ENCODE measurements around the gene CACNA1B. TPM values are rescaled to one million over a fixed set of nuclear protein-coding genes. Genes with fewer than 3 reads are reported as not detected.

Gene CACNA1B
- total and polyA plus RNA-seq, 2 of the 13 experiments (the other 11 are each of a cell fraction or from before 2014, with no cell fraction given): under 0.01 to 0.04 TPM

GRCh38 chr9:138020795-138021182 lies 143.2 kb downstream of the CACNA1B start (continued):
- TF ChIP-seq, protein P1, sequence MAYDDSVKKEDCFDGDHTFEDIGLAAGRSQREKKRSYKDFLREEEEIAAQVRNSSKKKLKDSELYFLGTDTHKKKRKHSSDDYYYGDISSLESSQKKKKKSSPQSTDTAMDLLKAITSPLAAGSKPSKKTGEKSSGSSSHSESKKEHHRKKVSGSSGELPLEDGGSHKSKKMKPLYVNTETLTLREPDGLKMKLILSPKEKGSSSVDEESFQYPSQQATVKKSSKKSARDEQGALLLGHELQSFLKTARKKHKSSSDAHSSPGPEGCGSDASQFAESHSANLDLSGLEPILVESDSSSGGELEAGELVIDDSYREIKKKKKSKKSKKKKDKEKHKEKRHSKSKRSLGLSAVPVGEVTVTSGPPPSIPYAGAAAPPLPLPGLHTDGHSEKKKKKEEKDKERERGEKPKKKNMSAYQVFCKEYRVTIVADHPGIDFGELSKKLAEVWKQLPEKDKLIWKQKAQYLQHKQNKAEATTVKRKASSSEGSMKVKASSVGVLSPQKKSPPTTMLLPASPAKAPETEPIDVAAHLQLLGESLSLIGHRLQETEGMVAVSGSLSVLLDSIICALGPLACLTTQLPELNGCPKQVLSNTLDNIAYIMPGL (CRISPR knock-in tag; IDR thresholded peaks at IDR 0.05; ENCODE audit: borderline replicate concordance in 1 of 2, low read depth in 1 of 2): no peak
- TF ChIP-seq, protein P2, sequence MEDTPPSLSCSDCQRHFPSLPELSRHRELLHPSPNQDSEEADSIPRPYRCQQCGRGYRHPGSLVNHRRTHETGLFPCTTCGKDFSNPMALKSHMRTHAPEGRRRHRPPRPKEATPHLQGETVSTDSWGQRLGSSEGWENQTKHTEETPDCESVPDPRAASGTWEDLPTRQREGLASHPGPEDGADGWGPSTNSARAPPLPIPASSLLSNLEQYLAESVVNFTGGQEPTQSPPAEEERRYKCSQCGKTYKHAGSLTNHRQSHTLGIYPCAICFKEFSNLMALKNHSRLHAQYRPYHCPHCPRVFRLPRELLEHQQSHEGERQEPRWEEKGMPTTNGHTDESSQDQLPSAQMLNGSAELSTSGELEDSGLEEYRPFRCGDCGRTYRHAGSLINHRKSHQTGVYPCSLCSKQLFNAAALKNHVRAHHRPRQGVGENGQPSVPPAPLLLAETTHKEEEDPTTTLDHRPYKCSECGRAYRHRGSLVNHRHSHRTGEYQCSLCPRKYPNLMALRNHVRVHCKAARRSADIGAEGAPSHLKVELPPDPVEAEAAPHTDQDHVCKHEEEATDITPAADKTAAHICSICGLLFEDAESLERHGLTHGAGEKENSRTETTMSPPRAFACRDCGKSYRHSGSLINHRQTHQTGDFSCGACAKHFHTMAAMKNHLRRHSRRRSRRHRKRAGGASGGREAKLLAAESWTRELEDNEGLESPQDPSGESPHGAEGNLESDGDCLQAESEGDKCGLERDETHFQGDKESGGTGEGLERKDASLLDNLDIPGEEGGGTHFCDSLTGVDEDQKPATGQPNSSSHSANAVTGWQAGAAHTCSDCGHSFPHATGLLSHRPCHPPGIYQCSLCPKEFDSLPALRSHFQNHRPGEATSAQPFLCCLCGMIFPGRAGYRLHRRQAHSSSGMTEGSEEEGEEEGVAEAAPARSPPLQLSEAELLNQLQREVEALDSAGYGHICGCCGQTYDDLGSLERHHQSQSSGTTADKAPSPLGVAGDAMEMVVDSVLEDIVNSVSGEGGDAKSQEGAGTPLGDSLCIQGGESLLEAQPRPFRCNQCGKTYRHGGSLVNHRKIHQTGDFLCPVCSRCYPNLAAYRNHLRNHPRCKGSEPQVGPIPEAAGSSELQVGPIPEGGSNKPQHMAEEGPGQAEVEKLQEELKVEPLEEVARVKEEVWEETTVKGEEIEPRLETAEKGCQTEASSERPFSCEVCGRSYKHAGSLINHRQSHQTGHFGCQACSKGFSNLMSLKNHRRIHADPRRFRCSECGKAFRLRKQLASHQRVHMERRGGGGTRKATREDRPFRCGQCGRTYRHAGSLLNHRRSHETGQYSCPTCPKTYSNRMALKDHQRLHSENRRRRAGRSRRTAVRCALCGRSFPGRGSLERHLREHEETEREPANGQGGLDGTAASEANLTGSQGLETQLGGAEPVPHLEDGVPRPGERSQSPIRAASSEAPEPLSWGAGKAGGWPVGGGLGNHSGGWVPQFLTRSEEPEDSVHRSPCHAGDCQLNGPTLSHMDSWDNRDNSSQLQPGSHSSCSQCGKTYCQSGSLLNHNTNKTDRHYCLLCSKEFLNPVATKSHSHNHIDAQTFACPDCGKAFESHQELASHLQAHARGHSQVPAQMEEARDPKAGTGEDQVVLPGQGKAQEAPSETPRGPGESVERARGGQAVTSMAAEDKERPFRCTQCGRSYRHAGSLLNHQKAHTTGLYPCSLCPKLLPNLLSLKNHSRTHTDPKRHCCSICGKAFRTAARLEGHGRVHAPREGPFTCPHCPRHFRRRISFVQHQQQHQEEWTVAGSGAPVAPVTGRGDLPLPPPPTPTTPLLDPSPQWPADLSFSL (CRISPR knock-in tag; IDR thresholded peaks at IDR 0.05): no peak
- no peak for TF ChIP-seq ZNF333 (CRISPR knock-in tag; IDR thresholded peaks at IDR 0.05; ENCODE audit: borderline replicate concordance)
- TF ChIP-seq ZNF383 (CRISPR knock-in tag; IDR thresholded peaks at IDR 0.05; ENCODE audit: borderline replicate concordance): no peak

Measured in HepG2 (cell line).